H1 (cell line): ENCODE results near the gene DPF3.

Experiments
- CHD2 ChIP-seq: IDR thresholded peaks from 2 replicates; pipeline ENCODE4 v1.6.1; 2012; ENCODE audit warnings: low read length, improper control_type of control experiment
- CHD7 ChIP-seq: fragments of 300-600 bp; sonication (generic); IDR thresholded peaks from 2 replicates; pipeline ENCODE4 v1.7.1; 2012; ENCODE audit warnings: low read length, moderate library complexity, mild to moderate bottlenecking, inconsistent platforms; ENCODE audit not compliant: insufficient replicate concordance
- CTCF ChIP-seq, 3 experiments: IDR thresholded peaks; 1 replicate in 2 of 3; 2 replicates in 1 of 3; pipeline versions ENCODE4 v1.5.1 to v1.6.1; 2011; ENCODE audit warnings: low read length in 3 of 3, mild to moderate bottlenecking in 3 of 3, inconsistent platforms in 2 of 3, low read depth in 1 of 3, moderate library complexity in 1 of 3; ENCODE audit not compliant: insufficient read depth in 1 of 3; ENCODE audit errors: control extremely low read depth in 1 of 3
- TAF1 ChIP-seq: IDR thresholded peaks from 2 replicates; pipeline ENCODE4 v1.6.1; 2011; ENCODE audit warnings: mild to moderate bottlenecking, low read depth, low read length

- TF ChIP-seq CHD2 (no peak), CTCF (IDR thresholded peaks at IDR 0.05; ENCODE audit: control extremely low read depth in 1 of 3, insufficient read depth in 1 of 3, low read depth in 1 of 3, low read length in 3 of 3) (no peak), CHD7 (no peak), TAF1 (no peak)
These were observed 13.7 kb downstream of the DPF3 start for GRCh38 chr14:72880164-72880563.
